Measurements from ENCODE around the gene DLGAP1. TPM values are rescaled to one million over a fixed set of nuclear protein-coding genes. Genes with fewer than 3 reads are reported as not detected.

The DLGAP1 gene
- polyA plus RNA-seq, 1 of the 3 experiments (the other 2 are of a cell fraction) = not detected

- TF ChIP-seq REST (IDR thresholded peaks at IDR 0.05; ENCODE audit: low read depth, low read length) (no peak), MEF2A (IDR thresholded peaks at IDR 0.05; ENCODE audit: borderline replicate concordance, low read depth) (no peak), FOXM1 (IDR thresholded peaks at IDR 0.05; ENCODE audit: low read depth) (no peak), NRF1 (IDR thresholded peaks at IDR 0.05; ENCODE audit: low read depth, low read length) (no peak), TCF12 (IDR thresholded peaks at IDR 0.05) (no peak)
- TF ChIP-seq, protein P1, sequence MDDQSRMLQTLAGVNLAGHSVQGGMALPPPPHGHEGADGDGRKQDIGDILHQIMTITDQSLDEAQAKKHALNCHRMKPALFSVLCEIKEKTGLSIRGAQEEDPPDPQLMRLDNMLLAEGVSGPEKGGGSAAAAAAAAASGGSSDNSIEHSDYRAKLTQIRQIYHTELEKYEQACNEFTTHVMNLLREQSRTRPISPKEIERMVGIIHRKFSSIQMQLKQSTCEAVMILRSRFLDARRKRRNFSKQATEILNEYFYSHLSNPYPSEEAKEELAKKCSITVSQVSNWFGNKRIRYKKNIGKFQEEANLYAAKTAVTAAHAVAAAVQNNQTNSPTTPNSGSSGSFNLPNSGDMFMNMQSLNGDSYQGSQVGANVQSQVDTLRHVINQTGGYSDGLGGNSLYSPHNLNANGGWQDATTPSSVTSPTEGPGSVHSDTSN (IDR thresholded peaks at IDR 0.05) = no peak
These were observed 924.3 kb downstream of the DLGAP1 start (continued) for GRCh38 chr18:3530807-3531206.

GRCh38 chr18:3529601-3530000, 925.5 kb downstream of the DLGAP1 start:
- TF ChIP-seq RCOR1 (IDR thresholded peaks at IDR 0.05; ENCODE audit: low read length) = no peak
- no peak for TF ChIP-seq TEAD4 (IDR thresholded peaks at IDR 0.05; ENCODE audit: borderline replicate concordance, insufficient read depth)
- TF ChIP-seq GATA2 (CRISPR knock-in tag; IDR thresholded peaks at IDR 0.05) = no peak
- TF ChIP-seq, protein P1 (IDR thresholded peaks at IDR 0.05) = no peak
- TF ChIP-seq RAD21 (IDR thresholded peaks at IDR 0.05; ENCODE audit: low read length) = no peak
- TF ChIP-seq TAF1 (IDR thresholded peaks at IDR 0.05; ENCODE audit: borderline replicate concordance, low read depth, low read length) = no peak
- no peak for TF ChIP-seq USF2 (IDR thresholded peaks at IDR 0.05; ENCODE audit: borderline replicate concordance, low read depth, low read length)
- TF ChIP-seq POLR2AphosphoS5 (IDR thresholded peaks at IDR 0.05; ENCODE audit: low read depth, low read length) = no peak
- TF ChIP-seq MXI1 (IDR thresholded peaks at IDR 0.05; ENCODE audit: low read depth, low read length) = no peak
- no peak for TF ChIP-seq GABPA (IDR thresholded peaks at IDR 0.05; ENCODE audit: low read depth)
- no peak for TF ChIP-seq YY1 (IDR thresholded peaks at IDR 0.05; ENCODE audit: low read depth)
- TF ChIP-seq, protein P2, sequence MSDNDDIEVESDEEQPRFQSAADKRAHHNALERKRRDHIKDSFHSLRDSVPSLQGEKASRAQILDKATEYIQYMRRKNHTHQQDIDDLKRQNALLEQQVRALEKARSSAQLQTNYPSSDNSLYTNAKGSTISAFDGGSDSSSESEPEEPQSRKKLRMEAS (IDR thresholded peaks at IDR 0.05; ENCODE audit: low read depth) = no peak
- no peak for TF ChIP-seq FOXM1 (IDR thresholded peaks at IDR 0.05; ENCODE audit: low read depth)
- TF ChIP-seq RXRA (IDR thresholded peaks at IDR 0.05; ENCODE audit: borderline replicate concordance, low read depth) = no peak
- no peak for TF ChIP-seq SMC3 (IDR thresholded peaks at IDR 0.05; ENCODE audit: low read depth, low read length)
- Histone ChIP-seq H3K4me2 (no peak overlapping the region), H3K9ac (no peak overlapping the region), H3K79me2 (ENCODE audit: insufficient read depth) (no peaks in the 10 kb centered on the region), H3K27me3 (ENCODE audit: insufficient read depth) (no peaks in the 10 kb centered on the region), H3K27ac (ENCODE audit: low read depth in 2 of 2, low read length in 1 of 2) (peak overlapping the region in 1 of 2 experiments; percentile 0; a peak in 2 of 4 replicates), H3K9me3 (no peaks in the 10 kb centered on the region; the same call in 1 of the 2 replicates), H3K4me3 (ENCODE audit: low read depth in 2 of 2, low read length in 1 of 2) (no peak overlapping the region), H4K20me1 (ENCODE audit: insufficient read depth) (no peaks in the 10 kb centered on the region), H3K9me2 (no peaks in the 10 kb centered on the region), H3K36me3 (replicated peaks in 1 of 2; ENCODE audit: control insufficient read depth in 1 of 2, insufficient read depth in 2 of 2, low read length in 1 of 2) (no peaks in the 10 kb centered on the region), H3F3A (replicated peaks; ENCODE audit: insufficient read depth) (peaks cover 7% of the 10 kb centered on the region), H2AFZ (ENCODE audit: low read depth) (no peak overlapping the region), H3K4me1 (ENCODE audit: control insufficient read depth in 1 of 2, insufficient read depth in 2 of 2, low read depth in 1 of 2, low read length in 1 of 2) (peaks cover 0 to 33% of the 10 kb centered on the region in 2 experiments; a peak in 2 of 4 replicates)
- DNase-seq = no peak
- POLR2A ChIA-PET = interaction anchor here (1.9 kb wide), 1 partner anchor 64 kb away, joined by 5 read pairs; no protein-coding TSS in a partner anchor
- WGBS (ENCODE audit: low lambda C conversion rate) = 84% methylated on average over 3 of the region's 3 CpGs
- CTCF ChIA-PET = interaction anchor here (0.8 to 3.4 kb wide), 6 partner anchors 9 to 137 kb away, joined by 3 to 20 read pairs (median 5); no protein-coding TSS in a partner anchor
